ENCODE results near the gene KRTAP12-3. TPM values are rescaled to one million over a fixed set of nuclear protein-coding genes. Genes with fewer than 3 reads are reported as not detected.

Gene KRTAP12-3
- polyA plus RNA-seq, 1 donor from 2014 or later: not detected

GRCh38 chr21:44695184-44695583, 37.5 kb downstream of the KRTAP12-3 start:
- Histone ChIP-seq H3K9me2 (ENCODE audit: insufficient read depth, low read length) (no peaks in the 10 kb centered on the region), H3K27me3 (ENCODE audit: insufficient read depth, low read depth, low read length) (no peaks in the 10 kb centered on the region), H3K79me2 (replicated peaks; ENCODE audit: insufficient read depth, low read length) (no peaks in the 10 kb centered on the region), H3F3A (ENCODE audit: insufficient read depth, low read length, poor library complexity, severe bottlenecking) (no peaks in the 10 kb centered on the region), H3K36me3 (ENCODE audit: insufficient read depth, low read length) (no peaks in the 10 kb centered on the region), H3K4me3 (ENCODE audit: low read length) (no peak overlapping the region), H4K20me1 (ENCODE audit: insufficient read depth) (no peaks in the 10 kb centered on the region), H2AFZ (ENCODE audit: low read depth, low read length) (no peak overlapping the region), H3K4me2 (ENCODE audit: low read length) (no peak overlapping the region), H3K9me3 (ENCODE audit: low read length) (peaks cover 10% of the 10 kb centered on the region), H3K9ac (ENCODE audit: low read length) (no peak overlapping the region), H3K27ac (ENCODE audit: low read length) (no peak overlapping the region)
- no peak for TF ChIP-seq TAF1 (IDR thresholded peaks at IDR 0.05; ENCODE audit: low read depth)
- TF ChIP-seq RAD21 (conservative IDR thresholded peaks at IDR 0.05): no peak
- TF ChIP-seq EZH2 (IDR thresholded peaks at IDR 0.05; ENCODE audit: borderline replicate concordance, insufficient read depth, low read length, poor library complexity, severe bottlenecking): no peak
- TF ChIP-seq CTCF (IDR thresholded peaks at IDR 0.05; ENCODE audit: poor library complexity, severe bottlenecking): no peak
- no peak for TF ChIP-seq MXI1 (conservative IDR thresholded peaks at IDR 0.05; ENCODE audit: poor library complexity, severe bottlenecking)
- no peak for TF ChIP-seq EP300 (conservative IDR thresholded peaks at IDR 0.05; ENCODE audit: poor library complexity, severe bottlenecking)
- no peak for TF ChIP-seq REST (IDR thresholded peaks at IDR 0.05; ENCODE audit: borderline replicate concordance)
- no peak for TF ChIP-seq SMC3 (conservative IDR thresholded peaks at IDR 0.05; ENCODE audit: poor library complexity)
- TF ChIP-seq POLR2AphosphoS5 (IDR thresholded peaks at IDR 0.05): no peak

- no peaks in the 10 kb centered on the region for H3K9me2 ChIP-seq (ENCODE audit: insufficient read depth, low read length)
- TF ChIP-seq RAD21 (conservative IDR thresholded peaks at IDR 0.05) (no peak), TAF1 (IDR thresholded peaks at IDR 0.05; ENCODE audit: low read depth) (no peak), EP300 (conservative IDR thresholded peaks at IDR 0.05; ENCODE audit: poor library complexity, severe bottlenecking) (no peak), CTCF (IDR thresholded peaks at IDR 0.05; ENCODE audit: poor library complexity, severe bottlenecking) (no peak), SMC3 (conservative IDR thresholded peaks at IDR 0.05; ENCODE audit: poor library complexity) (no peak), EZH2 (IDR thresholded peaks at IDR 0.05; ENCODE audit: borderline replicate concordance, insufficient read depth, low read length, poor library complexity, severe bottlenecking) (no peak), POLR2AphosphoS5 (IDR thresholded peaks at IDR 0.05) (no peak), REST (IDR thresholded peaks at IDR 0.05; ENCODE audit: borderline replicate concordance) (no peak), MXI1 (conservative IDR thresholded peaks at IDR 0.05; ENCODE audit: poor library complexity, severe bottlenecking) (no peak)
- H3K9ac ChIP-seq (ENCODE audit: low read length): no peak overlapping the region
- no peaks in the 10 kb centered on the region for H3K27me3 ChIP-seq (ENCODE audit: insufficient read depth, low read depth, low read length)
- no peak overlapping the region for H3K4me3 ChIP-seq (ENCODE audit: low read length)
- H4K20me1 ChIP-seq (ENCODE audit: insufficient read depth): no peaks in the 10 kb centered on the region
- H3K4me2 ChIP-seq (ENCODE audit: low read length): no peak overlapping the region
- H3F3A ChIP-seq (ENCODE audit: insufficient read depth, low read length, poor library complexity, severe bottlenecking): no peaks in the 10 kb centered on the region
- H2AFZ ChIP-seq (ENCODE audit: low read depth, low read length): no peak overlapping the region
- no peaks in the 10 kb centered on the region for H3K36me3 ChIP-seq (ENCODE audit: insufficient read depth, low read length)
- peaks cover 10% of the 10 kb centered on the region for H3K9me3 ChIP-seq (ENCODE audit: low read length)
- no peaks in the 10 kb centered on the region for H3K79me2 ChIP-seq (replicated peaks; ENCODE audit: insufficient read depth, low read length)
- no peak overlapping the region for H3K27ac ChIP-seq (ENCODE audit: low read length)
These were observed 37.9 kb downstream of the KRTAP12-3 start for GRCh38 chr21:44695641-44696040.

Measured in neural cell (in vitro differentiated cells).